Activated CD4-positive, alpha-beta memory T cell treated with anti-CD3 and anti-CD28 coated beads, Interleukin-2, amount 10 ng/mL, durations not matched to agents 7 days and 5 days (primary cell): ENCODE results near the gene DEK. TPM values are rescaled to one million over a fixed set of nuclear protein-coding genes. Genes with fewer than 3 reads are reported as not detected.

ENCODE experiments used
- CTCF ChIA-PET: fragments of 350-600 bp; sonication (Branson Sonifier 250); formaldehyde crosslinking; loops from one replicate; lab custom pipeline; 2021; ENCODE audit warnings: antibody characterized with exemption, inconsistent platforms; lab: Charles Lee
- POLR2A ChIA-PET: fragments of 350-600 bp; sonication (Branson Sonifier 250); formaldehyde crosslinking; loops from one replicate; lab custom pipeline; 2021; ENCODE audit warnings: antibody characterized with exemption; lab: Charles Lee
- DNase-seq: peaks from one replicate; pipeline ENCODE4 v3.0.0-alpha.2; 2020
- H3K27ac Mint-ChIP-seq: one replicate; pipeline ENCODE4 v1.8.0; 2021; ENCODE audit warnings: mild to moderate bottlenecking, mixed read lengths
- H3K27me3 Mint-ChIP-seq: one replicate; pipeline ENCODE4 v1.8.0; 2021; ENCODE audit warnings: mixed read lengths
- H3K36me3 Mint-ChIP-seq: one replicate; pipeline ENCODE4 v1.8.0; 2021; ENCODE audit warnings: low read depth, mixed read lengths
- H3K4me1 Mint-ChIP-seq: one replicate; pipeline ENCODE4 v1.8.0; 2021; ENCODE audit warnings: mixed read lengths
- H3K4me3 Mint-ChIP-seq: one replicate; pipeline ENCODE4 v1.8.0; 2021; ENCODE audit warnings: mild to moderate bottlenecking, mixed read lengths
- H3K9me3 Mint-ChIP-seq: one replicate; pipeline ENCODE4 v1.8.0; 2021; ENCODE audit warnings: mixed read lengths
- total RNA-seq, 2 experiments: library from RNA; stranded (reverse); gene quantifications; one replicate each; pipeline ENCODE4 v1.2.3, GENCODE V29; 2021

DEK gene
- total RNA-seq, 2 experiments from 2014 or later: 194 to 203 TPM

DNA sequence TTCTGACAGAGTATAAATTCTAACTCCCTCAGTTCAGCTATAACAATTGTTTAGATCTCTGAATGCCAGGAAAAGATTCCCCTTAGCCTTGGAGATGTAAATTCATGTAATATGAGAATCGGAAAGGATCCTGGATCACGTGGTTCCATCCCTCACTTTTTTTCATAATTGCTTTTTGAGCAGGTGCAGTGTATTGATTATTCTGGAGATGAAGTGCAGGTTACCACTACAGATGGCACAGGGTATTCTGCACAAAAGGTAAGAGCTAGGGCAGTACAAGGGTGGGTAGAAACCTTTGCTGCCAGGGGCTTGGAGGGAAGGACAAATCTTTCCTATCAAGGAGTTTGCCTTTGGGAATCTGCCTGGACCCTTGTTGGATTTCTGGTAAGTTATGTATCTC, 56.4 kb downstream of the DEK start:
- Mint-ChIP-seq H3K9me3 (no peaks in the 10 kb centered on the region), H3K4me1 (peaks cover 19% of the 10 kb centered on the region), H3K4me3 (no peak overlapping the region), H3K27ac (no peak overlapping the region), H3K27me3 (no peaks in the 10 kb centered on the region), H3K36me3 (no peaks in the 10 kb centered on the region)
- POLR2A ChIA-PET: no interaction called here
- DNase-seq: no peak
- CTCF ChIA-PET: no interaction called here

- ChIA-PET POLR2A (no interaction called here), CTCF (interaction anchor here (0.6 kb wide), 1 partner anchor 138 kb away, joined by 4 read pairs; no protein-coding TSS in a partner anchor)
- H3K36me3 Mint-ChIP-seq: no peaks in the 10 kb centered on the region
- DNase-seq: no peak
- peaks cover 14% of the 10 kb centered on the region for H3K4me1 Mint-ChIP-seq
- no peaks in the 10 kb centered on the region for H3K9me3 Mint-ChIP-seq
- H3K4me3 Mint-ChIP-seq: no peak overlapping the region
- no peaks in the 10 kb centered on the region for H3K27me3 Mint-ChIP-seq
- H3K27ac Mint-ChIP-seq: no peak overlapping the region
Measured at GRCh38 chr6:18207438-18207837, 56.9 kb downstream of the DEK start.

GRCh38 chr6:18206591-18206990, 57.7 kb downstream of the DEK start:
- no peaks in the 10 kb centered on the region for H3K36me3 Mint-ChIP-seq
- peaks cover 9% of the 10 kb centered on the region for H3K4me1 Mint-ChIP-seq
- no peak overlapping the region for H3K27ac Mint-ChIP-seq
- ChIA-PET CTCF (no interaction called here), POLR2A (no interaction called here)
- DNase-seq: no peak
- H3K9me3 Mint-ChIP-seq: no peaks in the 10 kb centered on the region
- no peaks in the 10 kb centered on the region for H3K27me3 Mint-ChIP-seq
- H3K4me3 Mint-ChIP-seq: no peak overlapping the region

DNA sequence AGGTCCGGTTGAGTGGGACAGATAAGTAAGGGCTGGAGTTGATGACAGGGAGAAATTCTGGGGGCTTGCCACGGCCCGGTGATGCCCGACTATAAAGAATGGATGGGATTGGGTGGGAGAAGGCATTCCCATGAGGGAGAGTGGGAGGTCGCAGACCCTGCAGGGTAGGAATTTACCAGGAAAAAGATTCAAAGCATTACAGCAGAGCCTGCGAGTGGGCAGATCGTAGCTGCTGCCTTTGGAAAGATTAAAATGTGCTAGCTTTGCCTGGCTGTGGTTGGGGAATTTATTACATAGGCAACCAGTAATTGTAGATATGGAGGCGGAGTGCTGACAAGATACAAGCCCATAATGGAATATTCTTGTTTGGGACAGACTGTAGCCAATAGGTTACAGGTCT, 59.6 kb downstream of the DEK start:
- ChIA-PET POLR2A (no interaction called here), CTCF (no interaction called here)
- DNase-seq: no peak
- H3K4me1 Mint-ChIP-seq: no peaks in the 10 kb centered on the region
- no peaks in the 10 kb centered on the region for H3K27me3 Mint-ChIP-seq
- no peak overlapping the region for H3K4me3 Mint-ChIP-seq
- H3K9me3 Mint-ChIP-seq: no peaks in the 10 kb centered on the region
- H3K27ac Mint-ChIP-seq: no peak overlapping the region
- H3K36me3 Mint-ChIP-seq: peaks cover 3% of the 10 kb centered on the region

- ChIA-PET CTCF (no interaction called here), POLR2A (no interaction called here)
- no peak overlapping the region for H3K4me3 Mint-ChIP-seq
- H3K27ac Mint-ChIP-seq: no peak overlapping the region
- no peaks in the 10 kb centered on the region for H3K27me3 Mint-ChIP-seq
- peaks cover 3% of the 10 kb centered on the region for H3K36me3 Mint-ChIP-seq
- H3K4me1 Mint-ChIP-seq: no peaks in the 10 kb centered on the region
- DNase-seq: no peak
- H3K9me3 Mint-ChIP-seq: no peaks in the 10 kb centered on the region
Measured at GRCh38 chr6:18203786-18204185, 60.5 kb downstream of the DEK start.

GRCh38 chr6:18192026-18192425, 72.3 kb downstream of the DEK start:
- DNase-seq: no peak
- no peaks in the 10 kb centered on the region for H3K4me1 Mint-ChIP-seq
- CTCF ChIA-PET: no interaction called here
- no peaks in the 10 kb centered on the region for H3K27me3 Mint-ChIP-seq
- no peaks in the 10 kb centered on the region for H3K36me3 Mint-ChIP-seq
- no peak overlapping the region for H3K4me3 Mint-ChIP-seq
- no peaks in the 10 kb centered on the region for H3K9me3 Mint-ChIP-seq
- POLR2A ChIA-PET: no interaction called here
- no peak overlapping the region for H3K27ac Mint-ChIP-seq

GRCh38 chr6:18189196-18189595, 75.1 kb downstream of the DEK start:
- Mint-ChIP-seq H3K27ac (no peak overlapping the region), H3K27me3 (no peaks in the 10 kb centered on the region)
- POLR2A ChIA-PET: no interaction called here

DNA sequence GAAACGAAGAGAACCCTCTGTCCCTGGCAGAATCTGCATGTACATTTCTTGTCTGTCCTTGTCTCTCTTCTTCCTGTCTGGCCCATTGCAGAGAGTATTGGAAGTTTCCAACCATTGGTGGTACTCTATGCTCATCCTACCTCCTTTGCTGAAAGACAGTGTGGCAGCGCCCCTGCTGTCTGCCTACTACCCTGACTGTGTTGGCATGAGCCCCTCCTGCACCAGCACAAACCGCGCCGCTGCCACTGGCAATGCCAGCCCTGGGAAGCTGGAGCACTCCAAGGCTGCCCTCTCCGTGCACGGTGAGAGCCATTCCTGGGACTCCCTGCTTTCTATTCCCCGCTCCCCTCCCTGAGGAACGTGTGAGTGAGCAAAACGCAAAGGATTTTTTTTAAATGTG, 76.6 kb downstream of the DEK start:
- ChIA-PET CTCF (no interaction called here), POLR2A (no interaction called here)
- Mint-ChIP-seq H3K27me3 (no peaks in the 10 kb centered on the region), H3K9me3 (no peaks in the 10 kb centered on the region), H3K4me1 (peaks cover 2% of the 10 kb centered on the region), H3K27ac (no peak overlapping the region), H3K36me3 (no peaks in the 10 kb centered on the region), H3K4me3 (no peak overlapping the region)
- DNase-seq: no peak

More at GRCh38 chr6:18189196-18189595, 75.1 kb downstream of the DEK start:
- no peaks in the 10 kb centered on the region for H3K36me3 Mint-ChIP-seq
- H3K9me3 Mint-ChIP-seq: no peaks in the 10 kb centered on the region
- H3K4me1 Mint-ChIP-seq: peaks cover 2% of the 10 kb centered on the region
- CTCF ChIA-PET: no interaction called here
- DNase-seq: no peak
- H3K4me3 Mint-ChIP-seq: no peak overlapping the region

- no peak for DNase-seq
- no peaks in the 10 kb centered on the region for H3K27me3 Mint-ChIP-seq
- peaks cover 2% of the 10 kb centered on the region for H3K4me1 Mint-ChIP-seq
- no peaks in the 10 kb centered on the region for H3K9me3 Mint-ChIP-seq
- no peak overlapping the region for H3K27ac Mint-ChIP-seq
- ChIA-PET CTCF (no interaction called here), POLR2A (no interaction called here)
- H3K4me3 Mint-ChIP-seq: no peak overlapping the region
- no peaks in the 10 kb centered on the region for H3K36me3 Mint-ChIP-seq
Measured at GRCh38 chr6:18186540-18187250, 77.6 kb downstream of the DEK start.

GRCh38 chr6:18186033-18186432, 78.3 kb downstream of the DEK start:
- Mint-ChIP-seq H3K9me3 (no peaks in the 10 kb centered on the region), H3K4me1 (peaks cover 2% of the 10 kb centered on the region), H3K4me3 (no peak overlapping the region), H3K27me3 (no peaks in the 10 kb centered on the region), H3K36me3 (no peaks in the 10 kb centered on the region), H3K27ac (no peak overlapping the region)
- ChIA-PET POLR2A (no interaction called here), CTCF (no interaction called here)
- DNase-seq: no peak

- Mint-ChIP-seq H3K36me3 (no peaks in the 10 kb centered on the region), H3K9me3 (no peaks in the 10 kb centered on the region), H3K27ac (no peak overlapping the region), H3K27me3 (no peaks in the 10 kb centered on the region), H3K4me3 (no peak overlapping the region), H3K4me1 (peaks cover 2% of the 10 kb centered on the region)
- POLR2A ChIA-PET: no interaction called here
- CTCF ChIA-PET: no interaction called here
- no peak for DNase-seq
Measured at GRCh38 chr6:18185624-18186023, 78.7 kb downstream of the DEK start.

- Mint-ChIP-seq H3K4me3 (no peak overlapping the region), H3K27ac (no peak overlapping the region), H3K4me1 (peaks cover 2% of the 10 kb centered on the region), H3K9me3 (no peaks in the 10 kb centered on the region), H3K36me3 (peaks cover 6% of the 10 kb centered on the region), H3K27me3 (no peaks in the 10 kb centered on the region)
- DNase-seq: no peak
- ChIA-PET POLR2A (no interaction called here), CTCF (interaction anchor here (0.6 kb wide), 1 partner anchor 12 kb away, joined by 5 read pairs; no protein-coding TSS in a partner anchor)
Measured at GRCh38 chr6:18183766-18184165, 80.6 kb downstream of the DEK start.

GRCh38 chr6:18182568-18182967, 81.8 kb downstream of the DEK start:
- no peak for DNase-seq
- CTCF ChIA-PET: no interaction called here
- POLR2A ChIA-PET: no interaction called here
- no peak overlapping the region for H3K27ac Mint-ChIP-seq
- H3K36me3 Mint-ChIP-seq: peaks cover 6% of the 10 kb centered on the region
- peaks cover 2% of the 10 kb centered on the region for H3K4me1 Mint-ChIP-seq
- no peaks in the 10 kb centered on the region for H3K27me3 Mint-ChIP-seq
- no peak overlapping the region for H3K4me3 Mint-ChIP-seq
- no peaks in the 10 kb centered on the region for H3K9me3 Mint-ChIP-seq

DNA sequence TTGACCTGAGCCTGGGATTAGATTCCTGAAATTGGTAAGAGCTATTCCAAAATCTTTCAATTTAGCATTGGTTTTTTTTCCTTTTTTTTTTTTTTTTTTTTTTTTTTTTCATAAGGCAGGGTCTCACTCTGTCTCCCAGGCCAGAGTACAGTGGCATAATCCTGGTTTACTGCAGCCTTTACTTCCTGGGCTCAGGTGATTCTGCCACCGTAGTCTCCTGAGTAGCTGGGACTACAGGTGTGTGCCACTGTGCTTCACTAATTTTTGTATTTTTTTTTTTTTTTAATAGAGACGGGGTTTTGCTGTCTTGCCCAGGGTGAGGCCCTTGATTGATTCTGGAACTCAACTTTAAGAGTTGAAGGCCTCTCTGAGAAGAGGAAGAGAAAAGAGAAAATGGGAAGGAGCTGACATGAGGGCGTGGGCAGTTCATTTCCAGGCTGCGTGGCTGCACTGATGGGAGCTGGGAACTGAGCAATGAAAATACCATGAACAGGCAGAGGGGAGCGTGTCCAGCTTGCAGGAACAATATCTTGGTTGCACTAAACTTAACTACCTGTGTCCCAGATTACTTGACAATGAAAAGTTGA, 84.5 kb downstream of the DEK start:
- ChIA-PET CTCF (interaction anchor here (0.6 kb wide), 1 partner anchor 835 kb away, joined by 3 read pairs; no protein-coding TSS in a partner anchor), POLR2A (no interaction called here)
- no peak overlapping the region for H3K27ac Mint-ChIP-seq
- no peaks in the 10 kb centered on the region for H3K4me1 Mint-ChIP-seq
- H3K4me3 Mint-ChIP-seq: no peak overlapping the region
- H3K9me3 Mint-ChIP-seq: peaks cover 4% of the 10 kb centered on the region
- no peak for DNase-seq
- H3K36me3 Mint-ChIP-seq: peaks cover 23% of the 10 kb centered on the region
- no peaks in the 10 kb centered on the region for H3K27me3 Mint-ChIP-seq
